ENCODE results near the gene MEIKIN.
"Not testable (repeated sequence)": the region's sequence is repeated elsewhere in the genome, so short reads cannot be mapped to it uniquely, and the experiment has no call there.

Gene MEIKIN

GRCh38 chr5:131812371-131813160 is 132.9 kb downstream of the MEIKIN start:
- in situ Hi-C loops (cut with HindIII; ENCODE audit: low sequenced_read_pairs): no loop called here

- in situ Hi-C loops (cut with HindIII; ENCODE audit: low sequenced_read_pairs): no loop called here
Observed at GRCh38 chr5:131810510-131811249, 134.8 kb downstream of the MEIKIN start.

GRCh38 chr5:131796793-131797693 is 148.4 kb downstream of the MEIKIN start, which contains the start of gene FNIP1:
FNIP1 (minus strand) TSS chr5:131797017; CDS start chr5:131796921, 96 bp downstream.
- in situ Hi-C loops (cut with HindIII; ENCODE audit: low sequenced_read_pairs): no loop called here

- in situ Hi-C loops (cut with HindIII; ENCODE audit: low sequenced_read_pairs): no loop called here
Observed at GRCh38 chr5:131795879-131796792, 149.3 kb downstream of the MEIKIN start.

GRCh38 chr5:131795228-131795627 is 150.2 kb downstream of the MEIKIN start:
- in situ Hi-C loops (cut with HindIII; ENCODE audit: low sequenced_read_pairs): no loop called here

GRCh38 chr5:131794586-131794985 is 150.9 kb downstream of the MEIKIN start:
- in situ Hi-C loops (cut with HindIII; ENCODE audit: low sequenced_read_pairs): no loop called here

- in situ Hi-C loops (cut with HindIII; ENCODE audit: low sequenced_read_pairs): no loop called here
Observed at GRCh38 chr5:131792896-131793295, 152.6 kb downstream of the MEIKIN start.

GRCh38 chr5:131791866-131792265 is 153.6 kb downstream of the MEIKIN start:
- in situ Hi-C loops (cut with HindIII; ENCODE audit: low sequenced_read_pairs): no loop called here

- in situ Hi-C loops (cut with HindIII; ENCODE audit: low sequenced_read_pairs): no loop called here
Observed at GRCh38 chr5:131790550-131790949, 154.9 kb downstream of the MEIKIN start.

GRCh38 chr5:131789765-131790164 is 155.7 kb downstream of the MEIKIN start:
- in situ Hi-C loops (cut with HindIII; ENCODE audit: low sequenced_read_pairs): no loop called here

- in situ Hi-C loops (cut with HindIII; ENCODE audit: low sequenced_read_pairs): no loop called here
Observed at GRCh38 chr5:131787736-131788135, 157.7 kb downstream of the MEIKIN start.

- in situ Hi-C loops (cut with HindIII; ENCODE audit: low sequenced_read_pairs): no loop called here
Observed at GRCh38 chr5:131786900-131787692, 158.4 kb downstream of the MEIKIN start.

- in situ Hi-C loops (cut with HindIII; ENCODE audit: low sequenced_read_pairs): no loop called here
Observed at GRCh38 chr5:131786036-131786435, 159.4 kb downstream of the MEIKIN start.

- in situ Hi-C loops (cut with HindIII; ENCODE audit: low sequenced_read_pairs): no loop called here
Observed at GRCh38 chr5:131783874-131784273, 161.6 kb downstream of the MEIKIN start.

GRCh38 chr5:131783357-131783756 is 162.1 kb downstream of the MEIKIN start:
- in situ Hi-C loops (cut with HindIII; ENCODE audit: low sequenced_read_pairs): no loop called here

GRCh38 chr5:131782717-131783116 is 162.7 kb downstream of the MEIKIN start:
- in situ Hi-C loops (cut with HindIII; ENCODE audit: low sequenced_read_pairs): no loop called here

GRCh38 chr5:131778141-131778540 is 167.3 kb downstream of the MEIKIN start:
- in situ Hi-C loops (cut with HindIII; ENCODE audit: low sequenced_read_pairs): not testable (repeated sequence)

GRCh38 chr5:131776450-131776849 is 169.0 kb downstream of the MEIKIN start:
- in situ Hi-C loops (cut with HindIII; ENCODE audit: low sequenced_read_pairs): no loop called here

Measured in endothelial cell of hepatic sinusoid (primary cell).